DOHH2 (cell line): ENCODE results near the gene KRTAP12-2.

Experiments used
- H3F3A ChIP-seq: fragments of 200-600 bp; sonication (generic), shearing (Covaris generic); 2 replicates; pipeline ENCODE4 v1.6.0; 2016; ENCODE audit warnings: antibody characterized with exemption, mild to moderate bottlenecking; ENCODE audit not compliant: control insufficient read depth, insufficient read depth
- H3K27ac ChIP-seq: fragments of 200-600 bp; sonication (generic); 2 replicates; pipeline ENCODE4 v1.5.1; 2014; ENCODE audit warnings: low read depth, mild to moderate bottlenecking, low read length, moderate library complexity
- H3K27me3 ChIP-seq: fragments of 200-600 bp; sonication (generic); 2 replicates; pipeline ENCODE4 v1.6.1; 2014; ENCODE audit warnings: mild to moderate bottlenecking, low read length, mixed read lengths; ENCODE audit not compliant: control insufficient read depth
- H3K36me3 ChIP-seq: fragments of 200-600 bp; sonication (generic); 2 replicates; pipeline ENCODE4 v1.6.1; 2014; ENCODE audit warnings: mild to moderate bottlenecking, low read length, moderate library complexity, mixed read lengths; ENCODE audit not compliant: control insufficient read depth
- H3K4me1 ChIP-seq: fragments of 200-600 bp; sonication (generic); 2 replicates; pipeline ENCODE4 v1.6.1; 2014; ENCODE audit warnings: mild to moderate bottlenecking, low read length, mixed read lengths; ENCODE audit not compliant: control insufficient read depth
- H3K4me2 ChIP-seq: fragments of 200-600 bp; sonication (generic); 2 replicates; pipeline ENCODE4 v1.6.0; 2014; ENCODE audit warnings: mild to moderate bottlenecking, low read length, moderate library complexity
- H3K4me3 ChIP-seq: fragments of 200-600 bp; sonication (generic); 2 replicates; pipeline ENCODE4 v1.5.1; 2014; ENCODE audit warnings: mild to moderate bottlenecking, low read length, mixed read lengths
- H3K79me2 ChIP-seq: fragments of 200-600 bp; sonication (generic); 2 replicates; pipeline ENCODE4 v1.6.1; 2014; ENCODE audit warnings: mild to moderate bottlenecking, low read length, mixed read lengths; ENCODE audit not compliant: control insufficient read depth
- H3K9me2 ChIP-seq: fragments of 200-600 bp; sonication (generic); replicated peaks from 2 replicates; pipeline ENCODE4 v1.6.1; 2014; ENCODE audit warnings: mild to moderate bottlenecking, low read length, mixed read lengths; ENCODE audit not compliant: control insufficient read depth
- H3K9me3 ChIP-seq: fragments of 200-600 bp; sonication (generic); 2 replicates; pipeline ENCODE4 v1.6.1; 2014; ENCODE audit warnings: antibody characterized with exemption, low read length, mixed read lengths; ENCODE audit not compliant: control insufficient read depth, insufficient read depth
- H4K20me1 ChIP-seq: fragments of 200-600 bp; sonication (generic); 2 replicates; pipeline ENCODE4 v1.6.0; 2014; ENCODE audit warnings: low read depth, mild to moderate bottlenecking, antibody characterized with exemption, low read length, moderate library complexity; ENCODE audit not compliant: control insufficient read depth, insufficient read depth
- EZH2phosphoT487 ChIP-seq: fragments of 200-600 bp; sonication (generic); IDR thresholded peaks from 2 replicates; pipeline ENCODE4 v1.6.1; 2017; ENCODE audit warnings: borderline replicate concordance, mild to moderate bottlenecking, antibody characterized with exemption, low read length, moderate library complexity, mixed read lengths
- TF ChIP-seq, protein P1 (sequence below): fragments of 200-600 bp; sonication (generic); IDR thresholded peaks from one replicate; pipeline ENCODE4 v1.5.1; 2014; ENCODE audit warnings: antibody characterized with exemption, mild to moderate bottlenecking, low read depth, low read length; ENCODE audit not compliant: poor library complexity, severe bottlenecking

The KRTAP12-2 gene

DNA sequence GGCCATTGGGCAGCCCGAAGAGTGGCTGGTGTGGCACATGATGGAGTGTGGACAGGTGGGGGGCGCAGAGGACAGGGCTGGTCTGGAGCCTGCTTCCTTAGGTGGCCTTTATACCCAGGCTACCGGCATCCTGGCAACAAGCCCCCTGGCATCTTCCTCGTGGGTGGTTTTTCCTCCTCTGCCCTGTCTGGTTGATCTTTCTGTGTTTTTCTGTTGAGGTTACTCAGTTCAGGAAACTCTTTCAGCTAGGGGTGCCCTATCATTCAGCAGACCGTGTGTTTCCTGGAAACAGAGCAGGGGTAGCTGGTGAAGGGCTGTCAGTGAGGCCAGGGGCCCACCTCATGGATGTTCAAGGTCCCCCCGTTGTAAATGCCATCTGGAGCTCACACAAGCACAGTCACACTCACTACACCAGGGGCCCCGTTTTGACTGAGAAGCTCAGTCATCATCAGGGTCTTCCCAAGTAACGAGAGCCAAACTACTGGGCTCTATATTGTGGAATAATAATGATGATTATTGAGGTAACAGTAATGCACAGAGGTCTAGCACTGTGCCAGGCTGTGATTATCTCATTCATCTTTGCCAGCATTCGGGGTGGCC lies 12.1 kb downstream of the KRTAP12-2 start, which contains the start of gene KRTAP12-4:
KRTAP12-4 (minus strand) TSS at position 84 of the 600 bp plus-strand sequence; CDS start at position 39, 45 bp downstream.
- Histone ChIP-seq H3K9me2 (no peaks in the 10 kb centered on the region), H3K9me3 (no peaks in the 10 kb centered on the region), H3K27ac (no peak within 1 kb of the TSS), H3K79me2 (no peaks in the 10 kb centered on the region), H3K36me3 (no peaks in the 10 kb centered on the region), H3K4me1 (no peaks in the 10 kb centered on the region), H4K20me1 (no peaks in the 10 kb centered on the region), H3F3A (no peaks in the 10 kb centered on the region), H3K4me3 (no peak within 1 kb of the TSS), H3K27me3 (no peaks in the 10 kb centered on the region), H3K4me2 (no peak within 1 kb of the TSS)
- TF ChIP-seq, protein P1, sequence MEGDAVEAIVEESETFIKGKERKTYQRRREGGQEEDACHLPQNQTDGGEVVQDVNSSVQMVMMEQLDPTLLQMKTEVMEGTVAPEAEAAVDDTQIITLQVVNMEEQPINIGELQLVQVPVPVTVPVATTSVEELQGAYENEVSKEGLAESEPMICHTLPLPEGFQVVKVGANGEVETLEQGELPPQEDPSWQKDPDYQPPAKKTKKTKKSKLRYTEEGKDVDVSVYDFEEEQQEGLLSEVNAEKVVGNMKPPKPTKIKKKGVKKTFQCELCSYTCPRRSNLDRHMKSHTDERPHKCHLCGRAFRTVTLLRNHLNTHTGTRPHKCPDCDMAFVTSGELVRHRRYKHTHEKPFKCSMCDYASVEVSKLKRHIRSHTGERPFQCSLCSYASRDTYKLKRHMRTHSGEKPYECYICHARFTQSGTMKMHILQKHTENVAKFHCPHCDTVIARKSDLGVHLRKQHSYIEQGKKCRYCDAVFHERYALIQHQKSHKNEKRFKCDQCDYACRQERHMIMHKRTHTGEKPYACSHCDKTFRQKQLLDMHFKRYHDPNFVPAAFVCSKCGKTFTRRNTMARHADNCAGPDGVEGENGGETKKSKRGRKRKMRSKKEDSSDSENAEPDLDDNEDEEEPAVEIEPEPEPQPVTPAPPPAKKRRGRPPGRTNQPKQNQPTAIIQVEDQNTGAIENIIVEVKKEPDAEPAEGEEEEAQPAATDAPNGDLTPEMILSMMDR = no peak
- no peak for TF ChIP-seq EZH2phosphoT487

DNA sequence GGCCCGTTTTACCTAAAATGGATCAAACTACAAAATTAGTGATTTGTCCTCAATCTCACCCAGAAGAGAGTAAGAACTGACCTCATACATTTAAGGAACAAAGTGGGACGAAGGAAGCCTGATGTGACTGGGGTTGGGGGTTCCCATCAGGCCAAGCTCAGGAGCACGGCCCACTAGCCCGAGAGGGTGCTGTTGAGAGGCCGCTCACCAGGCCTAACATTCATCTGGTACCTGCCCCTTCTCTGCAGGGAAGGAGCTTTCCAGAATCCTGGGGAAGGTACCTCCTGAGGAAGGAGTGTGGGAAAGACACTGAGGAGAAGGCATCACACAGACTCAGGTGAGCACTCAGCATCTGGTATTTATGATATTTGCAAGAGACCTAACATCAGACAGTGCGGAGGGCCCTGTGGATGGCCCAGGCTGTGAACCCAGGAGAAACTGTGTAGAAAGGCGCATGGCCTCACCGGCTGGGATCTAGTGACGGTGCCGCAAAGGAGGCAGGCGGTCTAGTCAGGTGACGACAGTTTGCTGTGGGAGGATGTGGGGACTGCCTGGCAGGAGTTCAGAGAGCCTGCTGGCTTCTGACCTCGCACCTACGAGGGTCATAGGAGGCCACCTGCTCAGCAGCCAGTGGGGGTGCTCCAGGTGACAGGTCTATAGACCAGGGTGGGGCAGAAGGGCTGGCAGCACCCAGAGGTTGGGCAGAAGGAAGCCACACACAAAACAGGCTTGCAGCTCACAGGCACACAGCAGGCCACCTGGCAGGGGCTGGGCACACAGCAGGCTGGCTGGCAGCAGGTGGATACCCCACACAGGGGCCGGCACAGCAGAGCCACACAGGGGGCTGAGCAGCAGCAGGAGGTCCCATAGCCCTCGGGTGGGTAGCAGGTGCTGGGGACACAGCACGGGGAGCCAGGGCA lies 12.8 kb downstream of the KRTAP12-2 start:
- no peak overlapping the region for H3K27ac ChIP-seq
- no peaks in the 10 kb centered on the region for H3K36me3 ChIP-seq
- no peaks in the 10 kb centered on the region for H3K27me3 ChIP-seq
- H3K9me2 ChIP-seq = no peaks in the 10 kb centered on the region
- H4K20me1 ChIP-seq = no peaks in the 10 kb centered on the region
- no peak overlapping the region for H3K4me3 ChIP-seq
- H3K4me1 ChIP-seq = no peaks in the 10 kb centered on the region
- no peaks in the 10 kb centered on the region for H3K9me3 ChIP-seq
- H3F3A ChIP-seq = no peaks in the 10 kb centered on the region
- no peak overlapping the region for H3K4me2 ChIP-seq
- no peaks in the 10 kb centered on the region for H3K79me2 ChIP-seq
- no peak for TF ChIP-seq EZH2phosphoT487
- TF ChIP-seq, protein P1 = no peak

DNA sequence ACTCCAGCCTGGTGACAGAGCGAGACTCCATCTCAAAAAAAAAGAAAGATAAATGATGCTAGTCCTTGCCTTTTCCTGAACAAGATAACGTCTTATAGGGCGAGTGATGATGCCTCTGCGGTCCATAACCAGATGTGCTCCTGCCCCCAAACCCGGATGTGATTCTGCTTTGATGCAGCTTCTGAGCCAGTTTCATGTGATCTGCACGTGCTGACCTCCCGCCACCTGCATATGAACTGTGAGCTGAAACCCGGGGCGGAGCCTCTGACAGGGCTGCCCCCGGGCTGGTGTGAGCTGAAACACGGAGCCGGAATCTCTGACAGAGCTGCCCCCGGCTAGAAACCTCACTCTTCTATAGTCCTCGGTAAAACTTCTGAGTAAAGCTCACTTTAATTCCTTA lies 13.6 kb downstream of the KRTAP12-2 start:
- H3K4me2 ChIP-seq = no peak overlapping the region
- H3K27ac ChIP-seq = no peak overlapping the region
- no peaks in the 10 kb centered on the region for H4K20me1 ChIP-seq
- H3K4me1 ChIP-seq = no peaks in the 10 kb centered on the region
- H3K36me3 ChIP-seq = no peaks in the 10 kb centered on the region
- no peak overlapping the region for H3K4me3 ChIP-seq
- H3K9me3 ChIP-seq = no peaks in the 10 kb centered on the region
- TF ChIP-seq, protein P1 = no peak
- TF ChIP-seq EZH2phosphoT487 = no peak
- no peaks in the 10 kb centered on the region for H3K27me3 ChIP-seq
- H3F3A ChIP-seq = no peaks in the 10 kb centered on the region
- H3K79me2 ChIP-seq = no peaks in the 10 kb centered on the region
- no peaks in the 10 kb centered on the region for H3K9me2 ChIP-seq
